ENCODE measurements around the gene SH3GL3. TPM values are rescaled to one million over a fixed set of nuclear protein-coding genes. Genes with fewer than 3 reads are reported as not detected.

SH3GL3 gene
- total RNA-seq, 1 experiment from 2014 or later, result 0.24 TPM

- no peak for TF ChIP-seq CTCF (IDR thresholded peaks at IDR 0.05; ENCODE audit: unreplicated experiment)
- H3K27me3 Mint-ChIP-seq (ENCODE audit: unreplicated experiment), result peaks cover 17% of the 10 kb centered on the region
- no peak for DNase-seq
- H3K9me3 Mint-ChIP-seq (ENCODE audit: low read depth, unreplicated experiment), result peaks cover 2% of the 10 kb centered on the region
- no peaks in the 10 kb centered on the region for H3K4me1 Mint-ChIP-seq (ENCODE audit: low read depth, unreplicated experiment)
- no TSS peak for BruUV-seq (replicated peaks)
- H3K4me3 Mint-ChIP-seq (ENCODE audit: low read depth, unreplicated experiment), result no peak overlapping the region
- H3K36me3 Mint-ChIP-seq (ENCODE audit: insufficient read depth, unreplicated experiment), result no peaks in the 10 kb centered on the region
- CTCF ChIA-PET, result interaction anchor here (0.6 to 1.8 kb wide), 2 partner anchors 15 to 18 kb away, joined by 5 to 7 read pairs; no protein-coding TSS in a partner anchor
- no peak overlapping the region for H3K27ac Mint-ChIP-seq (ENCODE audit: unreplicated experiment)
- intact Hi-C loops (cut with micrococcal nuclease; ENCODE audit: unreplicated experiment), result no loop called here
Observed at GRCh38 chr15:83477808-83478537, 30.8 kb downstream of the SH3GL3 start.

GRCh38 chr15:83483612-83484011 is 36.5 kb downstream of the SH3GL3 start:
- H3K27me3 Mint-ChIP-seq (ENCODE audit: unreplicated experiment), result peaks cover 34% of the 10 kb centered on the region
- CTCF ChIA-PET, result no interaction called here
- BruUV-seq (replicated peaks), result no TSS peak
- no peak overlapping the region for H3K27ac Mint-ChIP-seq (ENCODE audit: unreplicated experiment)
- H3K4me1 Mint-ChIP-seq (ENCODE audit: low read depth, unreplicated experiment), result no peaks in the 10 kb centered on the region
- no peak for TF ChIP-seq CTCF (IDR thresholded peaks at IDR 0.05; ENCODE audit: unreplicated experiment)
- intact Hi-C loops (cut with micrococcal nuclease; ENCODE audit: unreplicated experiment), result no loop called here
- no peaks in the 10 kb centered on the region for H3K36me3 Mint-ChIP-seq (ENCODE audit: insufficient read depth, unreplicated experiment)
- no peak overlapping the region for H3K4me3 Mint-ChIP-seq (ENCODE audit: low read depth, unreplicated experiment)
- H3K9me3 Mint-ChIP-seq (ENCODE audit: low read depth, unreplicated experiment), result peaks cover 15% of the 10 kb centered on the region
- no peak for DNase-seq

GRCh38 chr15:83484636-83485035 is 37.5 kb downstream of the SH3GL3 start:
- Mint-ChIP-seq H3K27me3 (ENCODE audit: unreplicated experiment) (peaks cover 34% of the 10 kb centered on the region), H3K9me3 (ENCODE audit: low read depth, unreplicated experiment) (peaks cover 15% of the 10 kb centered on the region), H3K36me3 (ENCODE audit: insufficient read depth, unreplicated experiment) (no peaks in the 10 kb centered on the region), H3K27ac (ENCODE audit: unreplicated experiment) (no peak overlapping the region), H3K4me1 (ENCODE audit: low read depth, unreplicated experiment) (no peaks in the 10 kb centered on the region), H3K4me3 (ENCODE audit: low read depth, unreplicated experiment) (no peak overlapping the region)
- intact Hi-C loops (cut with micrococcal nuclease; ENCODE audit: unreplicated experiment), result no loop called here
- DNase-seq, result no peak
- TF ChIP-seq CTCF (IDR thresholded peaks at IDR 0.05; ENCODE audit: unreplicated experiment), result no peak
- CTCF ChIA-PET, result no interaction called here
- BruUV-seq (replicated peaks), result no TSS peak

GRCh38 chr15:83486363-83486762 is 39.2 kb downstream of the SH3GL3 start:
- Mint-ChIP-seq H3K9me3 (ENCODE audit: low read depth, unreplicated experiment) (peaks cover 15% of the 10 kb centered on the region), H3K4me1 (ENCODE audit: low read depth, unreplicated experiment) (no peaks in the 10 kb centered on the region), H3K4me3 (ENCODE audit: low read depth, unreplicated experiment) (no peak overlapping the region), H3K36me3 (ENCODE audit: insufficient read depth, unreplicated experiment) (no peaks in the 10 kb centered on the region), H3K27ac (ENCODE audit: unreplicated experiment) (no peak overlapping the region), H3K27me3 (ENCODE audit: unreplicated experiment) (peaks cover 49% of the 10 kb centered on the region)
- DNase-seq, result no peak
- TF ChIP-seq CTCF (IDR thresholded peaks at IDR 0.05; ENCODE audit: unreplicated experiment), result no peak
- no TSS peak for BruUV-seq (replicated peaks)
- CTCF ChIA-PET, result no interaction called here
- intact Hi-C loops (cut with micrococcal nuclease; ENCODE audit: unreplicated experiment), result no loop called here
